ENCODE measurements around the gene SPATA31A7. TPM values are rescaled to one million over a fixed set of nuclear protein-coding genes. Genes with fewer than 3 reads are reported as not detected.
"Not testable (repeated sequence)": the region's sequence is repeated elsewhere in the genome, so short reads cannot be mapped to it uniquely, and the experiment has no call there.

The SPATA31A7 gene
- not detected for total RNA-seq

- H3K36me3 ChIP-seq; H3K9me3 ChIP-seq; intact Hi-C loops (cut with DNase I); H3K27me3 ChIP-seq; H3K4me3 ChIP-seq; H3K27ac ChIP-seq; DNase-seq; H3K4me1 ChIP-seq; H3K9ac ChIP-seq (ENCODE audit: low read depth in 2 of 2, low read length in 2 of 2): not testable (repeated sequence)
Observed at GRCh38 chr9:61189736-61190135, at the start of gene SPATA31A7. TSS of gene SPATA31A7 (plus strand) at chr9:61190036. CDS start at chr9:61190065, 29 bp downstream.

GRCh38 chr9:61226438-61226837 is 36.6 kb downstream of the SPATA31A7 start:
- H3K9ac ChIP-seq (ENCODE audit: low read depth in 2 of 2, low read length in 2 of 2); H3K9me3 ChIP-seq; H3K27ac ChIP-seq; intact Hi-C loops (cut with DNase I); H3K27me3 ChIP-seq; H3K4me1 ChIP-seq; H3K4me3 ChIP-seq; DNase-seq; H3K36me3 ChIP-seq: not testable (repeated sequence)
